Measurements from ENCODE around the gene ZSCAN5B.
A peak's percentile ranks its signal among the peaks of the same experiment; 100 is the strongest.

The ZSCAN5B gene

DNA sequence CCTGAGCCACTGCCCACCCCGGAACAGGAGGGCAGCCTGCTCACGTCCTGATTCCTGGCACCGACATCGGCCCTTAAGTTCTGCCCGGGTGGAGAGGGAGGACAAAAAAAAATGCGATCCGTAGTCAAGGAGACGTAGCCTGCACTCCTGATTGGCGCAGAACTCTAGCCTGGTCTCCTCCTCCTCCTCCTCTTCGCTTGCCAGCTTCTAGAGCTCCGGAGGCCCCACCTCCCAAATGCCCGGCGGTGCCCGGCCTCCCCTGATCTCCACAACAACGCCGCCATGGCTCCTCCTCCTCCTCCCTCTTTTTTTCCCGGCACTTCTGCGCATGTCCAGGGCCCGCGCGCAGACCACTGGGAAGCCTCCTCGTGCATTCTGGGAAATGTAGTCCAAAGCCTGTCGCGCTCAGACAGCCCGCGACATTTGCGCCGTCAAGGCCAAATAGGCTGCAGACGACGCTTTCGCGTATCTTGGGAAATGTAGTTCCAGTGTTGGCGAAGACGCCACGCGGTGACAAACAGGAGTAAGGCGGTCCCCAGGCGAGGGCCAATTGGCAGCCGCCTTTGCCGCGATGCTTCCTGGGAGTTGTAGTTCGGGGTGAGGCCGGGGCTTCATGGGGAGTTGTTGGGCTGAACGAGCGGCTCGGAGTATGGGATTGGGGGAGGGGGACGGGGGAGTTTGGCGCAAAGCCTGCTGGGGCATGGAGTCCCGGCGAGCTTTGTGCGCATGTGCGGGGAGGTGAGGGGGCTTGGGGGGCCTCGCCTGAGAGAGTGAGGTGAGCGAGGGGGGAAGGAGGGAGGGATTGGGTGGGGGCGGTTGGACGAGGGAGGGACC, 56.8 kb downstream of the ZSCAN5B start, which contains the start of gene ZNF444:
Gene ZNF444 (plus strand): TSS at position 705 of the 834 bp plus-strand sequence. CDS start 5,625 bp downstream, outside the sequence.
- no peak for TF ChIP-seq CTCF (IDR thresholded peaks at IDR 0.05; ENCODE audit: low read depth, low read length, missing control alignments)
- DNase-seq (ENCODE audit: low read depth) = peak; percentile 97
- H3K4me3 ChIP-seq (ENCODE audit: low read depth, low read length) = peak within 1 kb of the TSS; percentile 88

GRCh38 chr19:56139847-56140582, 57.6 kb downstream of the ZSCAN5B start:
- TF ChIP-seq CTCF (IDR thresholded peaks at IDR 0.05; ENCODE audit: low read depth, low read length, missing control alignments) = no peak
- no peak for DNase-seq (ENCODE audit: low read depth)
- H3K4me3 ChIP-seq (ENCODE audit: low read depth, low read length) = peak overlapping the region; percentile 88
